Upper lobe of right lung (tissue), 1 donor: Measurements from ENCODE around the gene TTC32. TPM values are rescaled to one million over a fixed set of nuclear protein-coding genes. Genes with fewer than 3 reads are reported as not detected.
"Not testable (repeated sequence)": the region's sequence is repeated elsewhere in the genome, so short reads cannot be mapped to it uniquely, and the experiment has no call there.

Experiments used
- ATAC-seq: fragments of 200-7000 bp; cut with Tn5 transposase; one replicate; pipeline ENCODE4 v1.9.1; 2020; ENCODE audit warnings: mild to moderate bottlenecking, moderate library complexity
- DNase-seq: peaks from one replicate; pipeline ENCODE4 v3.0.0-alpha.2; 2020
- H3K27ac ChIP-seq: fragments of 200-600 bp; one replicate; pipeline ENCODE4 v1.8.0; 2022
- H3K27me3 ChIP-seq: fragments of 200-600 bp; one replicate; pipeline ENCODE4 v1.8.0; 2022; ENCODE audit warnings: mild to moderate bottlenecking
- H3K36me3 ChIP-seq: fragments of 200-600 bp; one replicate; pipeline ENCODE4 v1.8.0; 2022
- H3K4me1 ChIP-seq: fragments of 200-600 bp; one replicate; pipeline ENCODE4 v1.8.0; 2022
- H3K4me3 ChIP-seq: fragments of 200-600 bp; one replicate; pipeline ENCODE4 v1.8.0; 2022; ENCODE audit warnings: mild to moderate bottlenecking
- H3K9me3 ChIP-seq: fragments of 200-600 bp; one replicate; pipeline ENCODE4 v1.8.0; 2022
- intact Hi-C: fragments of 100-400 bp; cut with DNase I; formaldehyde crosslinking; loops from one replicate; pipeline ENCODE4 v1.11.0; 2022
- total RNA-seq: library from RNA; stranded (reverse); fragmentation: NEBNext Ultra II Directional; extraction: Animal tissue kit (Norgen Biotek cat#: 25700); gene quantifications from one replicate; pipeline ENCODE4 v1.2.1, GENCODE V29; 2021
- TF ChIP-seq, protein P1 (sequence below): fragments of 200-600 bp; IDR thresholded peaks from one replicate; pipeline ENCODE4 v1.8.0; 2022; ENCODE audit warnings: antibody characterized with exemption
- donor health status: DM: no; HTN: yes; CAD: no; lungs with severe emphysema.

The TTC32 gene
- total RNA-seq, 1 donor from 2014 or later: 12.4 TPM

DNA sequence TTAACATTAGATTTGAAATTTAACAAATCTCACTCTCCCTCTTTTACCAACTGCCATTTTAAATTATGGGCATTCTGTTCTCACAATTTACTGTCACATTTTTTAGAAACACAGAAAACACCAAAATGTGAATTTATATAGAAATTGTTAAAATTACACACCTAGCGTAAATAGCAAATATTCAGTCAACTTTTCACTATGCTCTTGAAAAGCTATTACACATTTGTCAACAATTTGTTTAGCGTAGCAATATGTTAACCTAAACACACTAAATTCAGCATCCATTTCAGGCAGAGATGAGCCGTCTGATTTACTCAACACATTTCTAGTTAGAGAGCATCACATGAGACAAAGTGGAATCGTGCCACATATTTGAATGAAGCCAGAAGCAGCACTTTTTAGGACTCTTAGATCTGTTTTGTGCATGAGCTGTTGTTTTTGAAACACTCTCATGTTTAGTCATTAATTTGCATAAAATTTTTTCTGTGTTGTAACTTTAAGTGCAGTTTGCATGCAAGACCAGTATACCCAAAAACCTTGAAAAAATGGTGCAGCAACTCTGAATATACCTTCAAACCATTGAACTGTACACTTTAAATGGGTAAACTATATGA is 8.2 kb downstream of the TTC32 start:
- H3K9me3 ChIP-seq: no peaks in the 10 kb centered on the region
- no peak for DNase-seq
- ATAC-seq: no peak
- TF ChIP-seq, protein P1, sequence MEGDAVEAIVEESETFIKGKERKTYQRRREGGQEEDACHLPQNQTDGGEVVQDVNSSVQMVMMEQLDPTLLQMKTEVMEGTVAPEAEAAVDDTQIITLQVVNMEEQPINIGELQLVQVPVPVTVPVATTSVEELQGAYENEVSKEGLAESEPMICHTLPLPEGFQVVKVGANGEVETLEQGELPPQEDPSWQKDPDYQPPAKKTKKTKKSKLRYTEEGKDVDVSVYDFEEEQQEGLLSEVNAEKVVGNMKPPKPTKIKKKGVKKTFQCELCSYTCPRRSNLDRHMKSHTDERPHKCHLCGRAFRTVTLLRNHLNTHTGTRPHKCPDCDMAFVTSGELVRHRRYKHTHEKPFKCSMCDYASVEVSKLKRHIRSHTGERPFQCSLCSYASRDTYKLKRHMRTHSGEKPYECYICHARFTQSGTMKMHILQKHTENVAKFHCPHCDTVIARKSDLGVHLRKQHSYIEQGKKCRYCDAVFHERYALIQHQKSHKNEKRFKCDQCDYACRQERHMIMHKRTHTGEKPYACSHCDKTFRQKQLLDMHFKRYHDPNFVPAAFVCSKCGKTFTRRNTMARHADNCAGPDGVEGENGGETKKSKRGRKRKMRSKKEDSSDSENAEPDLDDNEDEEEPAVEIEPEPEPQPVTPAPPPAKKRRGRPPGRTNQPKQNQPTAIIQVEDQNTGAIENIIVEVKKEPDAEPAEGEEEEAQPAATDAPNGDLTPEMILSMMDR: no peak
- H3K27ac ChIP-seq: no peak overlapping the region
- H3K4me1 ChIP-seq: peaks cover 13% of the 10 kb centered on the region
- H3K27me3 ChIP-seq: no peaks in the 10 kb centered on the region
- intact Hi-C loops: no loop called here
- no peak overlapping the region for H3K4me3 ChIP-seq
- no peaks in the 10 kb centered on the region for H3K36me3 ChIP-seq

DNA sequence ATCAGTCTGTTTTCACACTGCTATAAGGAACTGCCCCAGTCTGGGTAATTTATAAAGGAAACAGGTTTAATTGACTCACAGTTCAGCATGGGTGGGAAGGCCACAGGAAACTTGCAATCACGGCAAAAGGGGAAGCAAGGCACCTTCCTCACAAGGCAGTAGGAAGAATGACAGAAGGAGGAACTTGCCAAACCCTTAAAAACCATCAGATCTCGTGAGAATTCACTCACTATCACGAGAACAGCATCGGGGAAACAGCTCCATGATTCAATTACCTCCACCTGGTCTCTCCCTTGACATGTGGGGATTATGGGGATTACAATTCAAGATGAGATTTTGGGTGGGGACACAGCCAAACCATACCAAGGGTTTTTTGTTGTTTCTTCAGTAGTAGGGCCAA is 9.8 kb downstream of the TTC32 start:
- H3K4me1 ChIP-seq, H3K9me3 ChIP-seq, intact Hi-C loops, H3K27ac ChIP-seq, H3K36me3 ChIP-seq, H3K27me3 ChIP-seq, DNase-seq, H3K4me3 ChIP-seq: not testable (repeated sequence)
- ATAC-seq: peak; percentile 84

DNA sequence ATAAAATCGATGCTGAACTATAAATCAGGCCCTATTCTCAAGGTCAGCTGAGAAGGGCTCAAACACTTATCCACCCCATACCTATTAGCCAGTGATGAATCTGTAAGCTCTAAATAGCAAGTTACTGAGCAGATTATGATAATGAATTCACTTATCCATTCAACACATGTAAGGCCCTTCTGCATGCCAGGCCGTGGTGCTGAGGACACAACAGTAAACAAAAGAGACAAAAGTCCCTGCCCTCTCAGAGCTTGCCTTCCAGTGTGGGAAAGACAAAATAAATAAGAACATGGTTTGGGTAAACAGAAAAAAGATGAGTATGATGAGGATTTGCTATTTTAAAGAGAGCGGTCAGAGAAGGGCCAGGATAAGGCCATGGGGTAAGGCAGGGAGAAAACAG is 11.7 kb downstream of the TTC32 start:
- TF ChIP-seq, protein P1: no peak
- Histone ChIP-seq H3K27me3 (no peaks in the 10 kb centered on the region), H3K36me3 (no peaks in the 10 kb centered on the region), H3K27ac (no peak overlapping the region), H3K4me1 (peaks cover 3% of the 10 kb centered on the region), H3K9me3 (no peaks in the 10 kb centered on the region), H3K4me3 (no peak overlapping the region)
- DNase-seq: no peak
- intact Hi-C loops: no loop called here
- ATAC-seq: no peak

DNA sequence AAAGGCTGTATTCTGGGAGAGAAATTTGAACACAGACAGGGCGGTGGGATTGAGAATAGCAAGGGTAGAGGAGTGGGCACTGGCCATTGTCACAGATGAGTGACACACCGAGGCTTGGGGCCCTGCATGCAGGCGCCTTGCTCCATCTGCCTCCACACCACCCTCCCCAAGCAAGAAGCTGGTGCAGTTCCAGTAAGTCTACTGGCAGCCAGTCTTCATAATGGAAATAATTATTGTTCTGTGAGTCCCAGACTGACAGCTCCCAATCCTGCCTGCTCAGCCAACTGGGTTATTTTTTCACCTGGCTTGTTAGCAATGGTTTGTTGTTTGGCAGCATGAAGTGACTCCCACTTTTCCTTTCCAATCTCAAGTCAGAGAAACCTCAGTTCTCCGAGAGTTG is 13.0 kb downstream of the TTC32 start:
- no peak overlapping the region for H3K27ac ChIP-seq

DNA sequence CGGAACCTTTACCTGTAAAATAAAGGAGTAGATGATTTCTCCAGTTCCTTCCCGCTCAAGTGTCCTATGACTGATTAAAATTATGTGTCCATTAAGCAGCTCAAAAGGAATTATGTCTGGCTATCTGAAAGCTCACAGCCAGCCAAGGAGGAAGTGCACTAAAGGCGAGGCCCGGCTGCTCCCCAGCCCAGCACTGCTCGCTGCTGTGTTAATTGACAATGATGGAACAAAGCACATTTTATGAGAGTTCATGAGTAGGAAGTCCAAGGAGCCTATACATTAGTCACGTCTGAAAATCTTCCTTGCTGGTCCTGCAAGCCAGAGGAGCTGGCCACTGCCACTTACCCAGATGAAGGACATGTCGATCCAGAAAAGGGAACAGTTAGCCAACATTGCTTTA is 14.3 kb downstream of the TTC32 start:
- intact Hi-C loops: no loop called here
- Histone ChIP-seq H3K36me3 (no peaks in the 10 kb centered on the region), H3K27me3 (no peaks in the 10 kb centered on the region), H3K4me3 (no peak overlapping the region), H3K4me1 (no peaks in the 10 kb centered on the region), H3K9me3 (no peaks in the 10 kb centered on the region), H3K27ac (no peak overlapping the region)
- DNase-seq (no peak), ATAC-seq (no peak)
- TF ChIP-seq, protein P1: no peak

More for the DNA sequence above, 13.0 kb downstream of the TTC32 start:
- intact Hi-C loops: no loop called here
- TF ChIP-seq, protein P1: no peak
- DNase-seq (no peak), ATAC-seq (no peak)
- Histone ChIP-seq H3K4me1 (no peaks in the 10 kb centered on the region), H3K9me3 (no peaks in the 10 kb centered on the region), H3K4me3 (no peak overlapping the region), H3K27me3 (no peaks in the 10 kb centered on the region), H3K36me3 (no peaks in the 10 kb centered on the region)

DNA sequence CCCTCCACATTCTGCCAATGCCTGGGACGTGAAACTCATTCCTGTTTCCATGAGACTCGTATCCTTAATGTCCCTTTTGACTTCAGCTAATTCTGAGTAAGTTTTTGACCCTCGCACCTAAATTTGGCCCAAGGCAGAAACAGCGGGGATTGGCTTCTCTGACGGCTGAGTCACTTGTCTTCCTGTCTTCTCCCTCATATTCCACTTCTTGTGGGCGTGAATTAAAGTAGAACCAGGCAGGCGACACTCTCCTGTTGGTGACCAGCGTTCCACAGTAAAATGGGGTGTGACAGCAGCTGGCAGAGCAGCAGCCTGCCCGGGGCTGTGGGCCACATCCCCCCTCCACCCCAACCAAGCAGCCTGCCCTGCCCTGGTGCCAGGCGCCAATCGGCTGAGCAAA is 15.5 kb downstream of the TTC32 start:
- no peak overlapping the region for H3K27ac ChIP-seq
- H3K4me3 ChIP-seq: no peak overlapping the region
- no peaks in the 10 kb centered on the region for H3K36me3 ChIP-seq
- no peaks in the 10 kb centered on the region for H3K27me3 ChIP-seq
- no peak for DNase-seq
- no peaks in the 10 kb centered on the region for H3K4me1 ChIP-seq
- H3K9me3 ChIP-seq: no peaks in the 10 kb centered on the region
- no peak for ATAC-seq
- intact Hi-C loops: no loop called here
- TF ChIP-seq, protein P1: no peak
